Measurements from ENCODE around the gene RPN2. TPM values are rescaled to one million over a fixed set of nuclear protein-coding genes. Genes with fewer than 3 reads are reported as not detected.

Gene RPN2
- total RNA-seq, 1 experiment from 2014 or later = 220 TPM

DNA sequence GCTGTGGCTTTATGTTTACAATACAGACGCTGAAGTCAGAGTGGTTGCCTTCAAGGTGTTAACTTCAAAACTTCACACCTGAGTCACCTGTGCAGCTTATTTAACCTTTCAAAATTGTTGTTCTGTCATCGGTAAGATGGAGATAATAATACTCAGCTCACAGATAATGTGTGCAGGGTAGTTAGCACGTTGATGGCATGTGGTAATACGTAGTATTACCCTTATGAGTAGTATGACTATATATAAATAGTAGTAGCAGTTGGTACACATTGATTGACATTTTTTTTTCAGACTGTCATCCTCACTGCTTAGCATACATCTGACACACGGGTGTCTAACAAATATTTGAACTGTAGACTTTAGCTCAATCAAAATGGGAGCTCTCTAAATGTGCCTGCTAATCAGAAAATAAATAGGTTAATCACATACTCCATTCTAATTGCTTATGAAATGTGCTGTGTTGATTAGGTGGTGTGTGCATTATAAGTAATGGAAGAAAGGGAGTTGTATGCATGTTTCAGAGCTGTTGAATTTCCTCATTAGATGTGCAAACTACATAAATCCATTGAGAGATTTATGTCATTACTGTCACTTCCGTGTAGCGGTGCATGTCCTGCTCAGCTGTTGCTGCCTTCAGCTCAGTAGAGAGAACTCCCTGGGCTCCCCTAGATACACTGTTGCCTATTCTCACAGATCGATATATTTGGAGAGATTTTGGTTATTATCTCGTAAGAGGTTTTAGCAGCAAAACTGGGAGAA is 11.4 kb downstream of the RPN2 start (continued):
- TF ChIP-seq, protein P1, sequence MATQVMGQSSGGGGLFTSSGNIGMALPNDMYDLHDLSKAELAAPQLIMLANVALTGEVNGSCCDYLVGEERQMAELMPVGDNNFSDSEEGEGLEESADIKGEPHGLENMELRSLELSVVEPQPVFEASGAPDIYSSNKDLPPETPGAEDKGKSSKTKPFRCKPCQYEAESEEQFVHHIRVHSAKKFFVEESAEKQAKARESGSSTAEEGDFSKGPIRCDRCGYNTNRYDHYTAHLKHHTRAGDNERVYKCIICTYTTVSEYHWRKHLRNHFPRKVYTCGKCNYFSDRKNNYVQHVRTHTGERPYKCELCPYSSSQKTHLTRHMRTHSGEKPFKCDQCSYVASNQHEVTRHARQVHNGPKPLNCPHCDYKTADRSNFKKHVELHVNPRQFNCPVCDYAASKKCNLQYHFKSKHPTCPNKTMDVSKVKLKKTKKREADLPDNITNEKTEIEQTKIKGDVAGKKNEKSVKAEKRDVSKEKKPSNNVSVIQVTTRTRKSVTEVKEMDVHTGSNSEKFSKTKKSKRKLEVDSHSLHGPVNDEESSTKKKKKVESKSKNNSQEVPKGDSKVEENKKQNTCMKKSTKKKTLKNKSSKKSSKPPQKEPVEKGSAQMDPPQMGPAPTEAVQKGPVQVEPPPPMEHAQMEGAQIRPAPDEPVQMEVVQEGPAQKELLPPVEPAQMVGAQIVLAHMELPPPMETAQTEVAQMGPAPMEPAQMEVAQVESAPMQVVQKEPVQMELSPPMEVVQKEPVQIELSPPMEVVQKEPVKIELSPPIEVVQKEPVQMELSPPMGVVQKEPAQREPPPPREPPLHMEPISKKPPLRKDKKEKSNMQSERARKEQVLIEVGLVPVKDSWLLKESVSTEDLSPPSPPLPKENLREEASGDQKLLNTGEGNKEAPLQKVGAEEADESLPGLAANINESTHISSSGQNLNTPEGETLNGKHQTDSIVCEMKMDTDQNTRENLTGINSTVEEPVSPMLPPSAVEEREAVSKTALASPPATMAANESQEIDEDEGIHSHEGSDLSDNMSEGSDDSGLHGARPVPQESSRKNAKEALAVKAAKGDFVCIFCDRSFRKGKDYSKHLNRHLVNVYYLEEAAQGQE (IDR thresholded peaks at IDR 0.05; ENCODE audit: low read depth) = no peak
- TF ChIP-seq, protein P2, sequence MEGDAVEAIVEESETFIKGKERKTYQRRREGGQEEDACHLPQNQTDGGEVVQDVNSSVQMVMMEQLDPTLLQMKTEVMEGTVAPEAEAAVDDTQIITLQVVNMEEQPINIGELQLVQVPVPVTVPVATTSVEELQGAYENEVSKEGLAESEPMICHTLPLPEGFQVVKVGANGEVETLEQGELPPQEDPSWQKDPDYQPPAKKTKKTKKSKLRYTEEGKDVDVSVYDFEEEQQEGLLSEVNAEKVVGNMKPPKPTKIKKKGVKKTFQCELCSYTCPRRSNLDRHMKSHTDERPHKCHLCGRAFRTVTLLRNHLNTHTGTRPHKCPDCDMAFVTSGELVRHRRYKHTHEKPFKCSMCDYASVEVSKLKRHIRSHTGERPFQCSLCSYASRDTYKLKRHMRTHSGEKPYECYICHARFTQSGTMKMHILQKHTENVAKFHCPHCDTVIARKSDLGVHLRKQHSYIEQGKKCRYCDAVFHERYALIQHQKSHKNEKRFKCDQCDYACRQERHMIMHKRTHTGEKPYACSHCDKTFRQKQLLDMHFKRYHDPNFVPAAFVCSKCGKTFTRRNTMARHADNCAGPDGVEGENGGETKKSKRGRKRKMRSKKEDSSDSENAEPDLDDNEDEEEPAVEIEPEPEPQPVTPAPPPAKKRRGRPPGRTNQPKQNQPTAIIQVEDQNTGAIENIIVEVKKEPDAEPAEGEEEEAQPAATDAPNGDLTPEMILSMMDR (IDR thresholded peaks at IDR 0.05 in 2 of 3, conservative IDR thresholded peaks at IDR 0.05 in 1 of 3; ENCODE audit: borderline replicate concordance in 1 of 3, insufficient read depth in 1 of 3, low read depth in 2 of 3, low read length in 2 of 3) = no peak
- no peak for TF ChIP-seq ZNF274 (IDR thresholded peaks at IDR 0.05; ENCODE audit: low read depth, low read length)
- TF ChIP-seq, protein P3, sequence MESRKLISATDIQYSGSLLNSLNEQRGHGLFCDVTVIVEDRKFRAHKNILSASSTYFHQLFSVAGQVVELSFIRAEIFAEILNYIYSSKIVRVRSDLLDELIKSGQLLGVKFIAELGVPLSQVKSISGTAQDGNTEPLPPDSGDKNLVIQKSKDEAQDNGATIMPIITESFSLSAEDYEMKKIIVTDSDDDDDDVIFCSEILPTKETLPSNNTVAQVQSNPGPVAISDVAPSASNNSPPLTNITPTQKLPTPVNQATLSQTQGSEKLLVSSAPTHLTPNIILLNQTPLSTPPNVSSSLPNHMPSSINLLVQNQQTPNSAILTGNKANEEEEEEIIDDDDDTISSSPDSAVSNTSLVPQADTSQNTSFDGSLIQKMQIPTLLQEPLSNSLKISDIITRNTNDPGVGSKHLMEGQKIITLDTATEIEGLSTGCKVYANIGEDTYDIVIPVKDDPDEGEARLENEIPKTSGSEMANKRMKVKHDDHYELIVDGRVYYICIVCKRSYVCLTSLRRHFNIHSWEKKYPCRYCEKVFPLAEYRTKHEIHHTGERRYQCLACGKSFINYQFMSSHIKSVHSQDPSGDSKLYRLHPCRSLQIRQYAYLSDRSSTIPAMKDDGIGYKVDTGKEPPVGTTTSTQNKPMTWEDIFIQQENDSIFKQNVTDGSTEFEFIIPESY (IDR thresholded peaks at IDR 0.05; ENCODE audit: extremely low read depth, insufficient replicate concordance, low read length) = no peak
- TF ChIP-seq JUND (IDR thresholded peaks at IDR 0.05) = no peak

All from HCT116 (cell line).